Neutrophil (primary cell): ENCODE results near the gene NTRK2.

Source experiments
- H3K27ac ChIP-seq: fragments of 200-600 bp; sonication (generic); 2 replicates; pipeline ENCODE4 v1.5.1; 2016; ENCODE audit warnings: mild to moderate bottlenecking, moderate library complexity
- H3K27me3 ChIP-seq: fragments of 200-600 bp; sonication (generic); 2 replicates; pipeline ENCODE4 v1.6.0; 2016; ENCODE audit warnings: mild to moderate bottlenecking
- H3K36me3 ChIP-seq: fragments of 200-600 bp; sonication (generic); 2 replicates; pipeline ENCODE4 v1.5.1; 2017
- H3K4me1 ChIP-seq, 2 experiments: fragments of 200-600 bp in 1 of 2; sonication (generic) in 1 of 2; 1 replicate in 1 of 2; 2 replicates in 1 of 2; pipeline versions ENCODE4 v1.5.1 to v1.6.1; 2013 to 2016; ENCODE audit warnings: low read depth in 1 of 2, low read length in 1 of 2, mild to moderate bottlenecking in 1 of 2, moderate library complexity in 1 of 2; ENCODE audit not compliant: control insufficient read depth in 1 of 2, insufficient read depth in 1 of 2
- H3K4me3 ChIP-seq, 2 experiments: fragments of 200-600 bp in 1 of 2; sonication (generic) in 1 of 2; 1 replicate in 1 of 2; 2 replicates in 1 of 2; pipeline ENCODE4 v1.5.1; 2013 to 2016; ENCODE audit warnings: low read depth in 1 of 2, low read length in 1 of 2, mild to moderate bottlenecking in 1 of 2, moderate library complexity in 1 of 2
- H3K9me3 ChIP-seq: fragments of 200-600 bp; sonication (generic); 2 replicates; pipeline ENCODE4 v1.5.1; 2016
- TF ChIP-seq, protein P1 (sequence below): fragments of 200-600 bp; sonication (generic); IDR thresholded peaks from 2 replicates; pipeline ENCODE4 v1.5.1; 2016; ENCODE audit warnings: antibody characterized with exemption

Gene NTRK2

DNA sequence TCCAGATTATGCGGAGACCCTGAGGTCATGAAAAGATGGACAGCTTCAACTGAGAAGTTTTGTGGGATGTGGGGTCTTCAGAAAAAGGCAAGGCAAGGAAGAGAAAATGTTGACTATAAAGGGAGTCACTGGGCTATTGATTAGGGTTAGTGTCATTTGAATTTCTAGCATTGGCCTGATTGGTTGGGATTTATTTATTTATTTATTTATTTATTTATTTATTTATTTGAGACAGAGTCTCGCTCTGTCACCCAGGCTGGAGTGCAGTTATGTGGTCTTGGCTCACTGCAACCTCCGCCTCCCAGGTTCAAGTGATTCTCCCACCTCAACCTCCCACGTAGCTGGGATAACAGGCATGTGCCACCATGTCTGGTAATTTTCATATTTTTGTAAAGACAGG, 279.7 kb downstream of the NTRK2 start:
- no peak overlapping the region for H3K4me3 ChIP-seq
- H3K27ac ChIP-seq = no peak overlapping the region
- no peaks in the 10 kb centered on the region for H3K4me1 ChIP-seq
- TF ChIP-seq, protein P1, sequence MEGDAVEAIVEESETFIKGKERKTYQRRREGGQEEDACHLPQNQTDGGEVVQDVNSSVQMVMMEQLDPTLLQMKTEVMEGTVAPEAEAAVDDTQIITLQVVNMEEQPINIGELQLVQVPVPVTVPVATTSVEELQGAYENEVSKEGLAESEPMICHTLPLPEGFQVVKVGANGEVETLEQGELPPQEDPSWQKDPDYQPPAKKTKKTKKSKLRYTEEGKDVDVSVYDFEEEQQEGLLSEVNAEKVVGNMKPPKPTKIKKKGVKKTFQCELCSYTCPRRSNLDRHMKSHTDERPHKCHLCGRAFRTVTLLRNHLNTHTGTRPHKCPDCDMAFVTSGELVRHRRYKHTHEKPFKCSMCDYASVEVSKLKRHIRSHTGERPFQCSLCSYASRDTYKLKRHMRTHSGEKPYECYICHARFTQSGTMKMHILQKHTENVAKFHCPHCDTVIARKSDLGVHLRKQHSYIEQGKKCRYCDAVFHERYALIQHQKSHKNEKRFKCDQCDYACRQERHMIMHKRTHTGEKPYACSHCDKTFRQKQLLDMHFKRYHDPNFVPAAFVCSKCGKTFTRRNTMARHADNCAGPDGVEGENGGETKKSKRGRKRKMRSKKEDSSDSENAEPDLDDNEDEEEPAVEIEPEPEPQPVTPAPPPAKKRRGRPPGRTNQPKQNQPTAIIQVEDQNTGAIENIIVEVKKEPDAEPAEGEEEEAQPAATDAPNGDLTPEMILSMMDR = no peak
- H3K9me3 ChIP-seq = no peaks in the 10 kb centered on the region
- H3K36me3 ChIP-seq = no peaks in the 10 kb centered on the region
- peaks cover 17% of the 10 kb centered on the region for H3K27me3 ChIP-seq

- Histone ChIP-seq H3K4me3 (no peak overlapping the region), H3K27me3 (peaks cover 25% of the 10 kb centered on the region), H3K9me3 (no peaks in the 10 kb centered on the region), H3K27ac (no peak overlapping the region), H3K36me3 (no peaks in the 10 kb centered on the region), H3K4me1 (no peaks in the 10 kb centered on the region)
- TF ChIP-seq, protein P1 = no peak
These were observed 280.4 kb downstream of the NTRK2 start for GRCh38 chr9:84949971-84950370.

GRCh38 chr9:84950879-84951811, 281.6 kb downstream of the NTRK2 start:
- no peak overlapping the region for H3K27ac ChIP-seq
- no peaks in the 10 kb centered on the region for H3K4me1 ChIP-seq

DNA sequence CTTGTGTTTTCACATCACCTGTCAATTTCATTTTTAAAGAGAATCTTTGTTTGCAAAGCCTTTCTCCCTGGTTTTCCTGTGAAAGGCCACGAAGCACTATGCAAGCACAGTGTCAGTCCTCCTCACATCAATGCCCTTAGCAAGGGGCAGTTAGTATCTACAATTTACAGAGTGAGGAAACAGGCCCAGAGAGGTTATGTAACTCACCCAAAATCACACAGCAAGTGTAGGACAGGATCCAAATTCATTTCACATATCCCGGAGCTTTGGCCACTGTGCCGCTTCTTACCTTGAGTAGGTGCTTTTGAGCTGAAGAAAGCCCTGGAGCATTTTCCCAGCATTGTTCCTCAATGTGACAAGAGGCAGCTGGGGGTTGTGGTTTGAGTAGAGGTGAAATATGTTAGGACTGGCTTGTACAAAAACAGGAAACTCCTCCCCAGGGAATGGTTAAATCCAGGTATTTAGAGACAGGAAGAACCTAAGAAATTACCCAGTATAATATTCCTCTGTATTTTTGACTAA, 283.8 kb downstream of the NTRK2 start:
- Histone ChIP-seq H3K27ac (no peak overlapping the region), H3K4me1 (no peaks in the 10 kb centered on the region), H3K27me3 (peaks cover 26% of the 10 kb centered on the region), H3K36me3 (no peaks in the 10 kb centered on the region), H3K4me3 (no peak overlapping the region), H3K9me3 (no peaks in the 10 kb centered on the region)
- TF ChIP-seq, protein P1 = no peak

More at GRCh38 chr9:84950879-84951811, 281.6 kb downstream of the NTRK2 start:
- TF ChIP-seq, protein P1 = no peak
- no peak overlapping the region for H3K4me3 ChIP-seq
- no peaks in the 10 kb centered on the region for H3K36me3 ChIP-seq
- H3K27me3 ChIP-seq = peaks cover 26% of the 10 kb centered on the region
- H3K9me3 ChIP-seq = no peaks in the 10 kb centered on the region

- Histone ChIP-seq H3K36me3 (no peaks in the 10 kb centered on the region), H3K4me3 (no peak overlapping the region), H3K4me1 (no peaks in the 10 kb centered on the region), H3K27me3 (peaks cover 26% of the 10 kb centered on the region), H3K9me3 (no peaks in the 10 kb centered on the region), H3K27ac (no peak overlapping the region)
- TF ChIP-seq, protein P1 = no peak
These were observed 284.5 kb downstream of the NTRK2 start for GRCh38 chr9:84953797-84954705.
